ENCODE results near the gene LITAF.
"Not testable (repeated sequence)": the region's sequence is repeated elsewhere in the genome, so short reads cannot be mapped to it uniquely, and the experiment has no call there.

LITAF gene

GRCh38 chr16:11520442-11520841, 66.3 kb downstream of the LITAF start:
- Histone ChIP-seq H3K27me3 (ENCODE audit: control insufficient read depth, insufficient read depth, low read length) (peaks cover 57% of the 10 kb centered on the region), H3K9me3 (replicated peaks; ENCODE audit: low read length) (no peaks in the 10 kb centered on the region), H3K4me2 (ENCODE audit: low read length) (no peak overlapping the region), H3K4me3 (ENCODE audit: low read length) (no peak overlapping the region), H3K9ac (ENCODE audit: low read depth, low read length) (no peak overlapping the region), H3K4me1 (ENCODE audit: control insufficient read depth, insufficient read depth, low read length) (no peaks in the 10 kb centered on the region), H3K36me3 (ENCODE audit: insufficient read depth, low read length) (no peaks in the 10 kb centered on the region)

GRCh38 chr16:11517961-11518360, 68.8 kb downstream of the LITAF start:
- H3K9me3 ChIP-seq (replicated peaks; ENCODE audit: low read length) = no peaks in the 10 kb centered on the region
- no peaks in the 10 kb centered on the region for H3K36me3 ChIP-seq (ENCODE audit: insufficient read depth, low read length)
- H3K4me1 ChIP-seq (ENCODE audit: control insufficient read depth, insufficient read depth, low read length) = no peaks in the 10 kb centered on the region
- H3K4me2 ChIP-seq (ENCODE audit: low read length) = no peak overlapping the region
- H3K4me3 ChIP-seq (ENCODE audit: low read length) = no peak overlapping the region
- H3K9ac ChIP-seq (ENCODE audit: low read depth, low read length) = no peak overlapping the region
- peaks cover 53% of the 10 kb centered on the region for H3K27me3 ChIP-seq (ENCODE audit: control insufficient read depth, insufficient read depth, low read length)

- H3K4me2 ChIP-seq (ENCODE audit: low read length) = no peak overlapping the region
- H3K4me3 ChIP-seq (ENCODE audit: low read length) = no peak overlapping the region
- H3K9me3 ChIP-seq (replicated peaks; ENCODE audit: low read length) = no peaks in the 10 kb centered on the region
- no peaks in the 10 kb centered on the region for H3K4me1 ChIP-seq (ENCODE audit: control insufficient read depth, insufficient read depth, low read length)
- H3K9ac ChIP-seq (ENCODE audit: low read depth, low read length) = no peak overlapping the region
- peaks cover 39% of the 10 kb centered on the region for H3K27me3 ChIP-seq (ENCODE audit: control insufficient read depth, insufficient read depth, low read length)
- H3K36me3 ChIP-seq (ENCODE audit: insufficient read depth, low read length) = no peaks in the 10 kb centered on the region
Measured at GRCh38 chr16:11515540-11516430, 70.9 kb downstream of the LITAF start.

GRCh38 chr16:11514283-11514682, 72.4 kb downstream of the LITAF start:
- H3K9ac ChIP-seq (ENCODE audit: low read depth, low read length) = no peak overlapping the region
- H3K4me1 ChIP-seq (ENCODE audit: control insufficient read depth, insufficient read depth, low read length) = no peaks in the 10 kb centered on the region
- H3K4me3 ChIP-seq (ENCODE audit: low read length) = no peak overlapping the region
- peaks cover 44% of the 10 kb centered on the region for H3K27me3 ChIP-seq (ENCODE audit: control insufficient read depth, insufficient read depth, low read length)
- no peak overlapping the region for H3K4me2 ChIP-seq (ENCODE audit: low read length)
- H3K9me3 ChIP-seq (replicated peaks; ENCODE audit: low read length) = no peaks in the 10 kb centered on the region
- no peaks in the 10 kb centered on the region for H3K36me3 ChIP-seq (ENCODE audit: insufficient read depth, low read length)

- H3K9me3 ChIP-seq (replicated peaks; ENCODE audit: low read length); H3K9ac ChIP-seq (ENCODE audit: low read depth, low read length); H3K4me3 ChIP-seq (ENCODE audit: low read length); H3K36me3 ChIP-seq (ENCODE audit: insufficient read depth, low read length); H3K4me2 ChIP-seq (ENCODE audit: low read length); H3K4me1 ChIP-seq (ENCODE audit: control insufficient read depth, insufficient read depth, low read length): not testable (repeated sequence)
- peaks cover 35% of the 10 kb centered on the region for H3K27me3 ChIP-seq (ENCODE audit: control insufficient read depth, insufficient read depth, low read length)
Measured at GRCh38 chr16:11513366-11513765, 73.4 kb downstream of the LITAF start.

- Histone ChIP-seq H3K4me2 (ENCODE audit: low read length) (no peak overlapping the region), H3K9me3 (replicated peaks; ENCODE audit: low read length) (no peaks in the 10 kb centered on the region), H3K4me1 (ENCODE audit: control insufficient read depth, insufficient read depth, low read length) (no peaks in the 10 kb centered on the region), H3K9ac (ENCODE audit: low read depth, low read length) (no peak overlapping the region), H3K4me3 (ENCODE audit: low read length) (no peak overlapping the region), H3K36me3 (ENCODE audit: insufficient read depth, low read length) (no peaks in the 10 kb centered on the region), H3K27me3 (ENCODE audit: control insufficient read depth, insufficient read depth, low read length) (peaks cover 25% of the 10 kb centered on the region)
Measured at GRCh38 chr16:11511801-11512200, 74.9 kb downstream of the LITAF start.

GRCh38 chr16:11511328-11511727, 75.4 kb downstream of the LITAF start:
- Histone ChIP-seq H3K4me2 (ENCODE audit: low read length) (no peak overlapping the region), H3K27me3 (ENCODE audit: control insufficient read depth, insufficient read depth, low read length) (peaks cover 20% of the 10 kb centered on the region), H3K9ac (ENCODE audit: low read depth, low read length) (no peak overlapping the region), H3K9me3 (replicated peaks; ENCODE audit: low read length) (no peaks in the 10 kb centered on the region), H3K36me3 (ENCODE audit: insufficient read depth, low read length) (no peaks in the 10 kb centered on the region), H3K4me1 (ENCODE audit: control insufficient read depth, insufficient read depth, low read length) (no peaks in the 10 kb centered on the region), H3K4me3 (ENCODE audit: low read length) (no peak overlapping the region)

- no peak overlapping the region for H3K4me2 ChIP-seq (ENCODE audit: low read length)
- H3K9ac ChIP-seq (ENCODE audit: low read depth, low read length) = no peak overlapping the region
- H3K9me3 ChIP-seq (replicated peaks; ENCODE audit: low read length) = no peaks in the 10 kb centered on the region
- no peak overlapping the region for H3K4me3 ChIP-seq (ENCODE audit: low read length)
- H3K4me1 ChIP-seq (ENCODE audit: control insufficient read depth, insufficient read depth, low read length) = no peaks in the 10 kb centered on the region
- H3K27me3 ChIP-seq (ENCODE audit: control insufficient read depth, insufficient read depth, low read length) = peaks cover 14% of the 10 kb centered on the region
- no peaks in the 10 kb centered on the region for H3K36me3 ChIP-seq (ENCODE audit: insufficient read depth, low read length)
Measured at GRCh38 chr16:11510178-11510973, 76.3 kb downstream of the LITAF start.

GRCh38 chr16:11507991-11508390, 78.7 kb downstream of the LITAF start:
- peaks cover 12% of the 10 kb centered on the region for H3K27me3 ChIP-seq (ENCODE audit: control insufficient read depth, insufficient read depth, low read length)
- no peak overlapping the region for H3K4me3 ChIP-seq (ENCODE audit: low read length)
- no peaks in the 10 kb centered on the region for H3K36me3 ChIP-seq (ENCODE audit: insufficient read depth, low read length)
- no peaks in the 10 kb centered on the region for H3K9me3 ChIP-seq (replicated peaks; ENCODE audit: low read length)
- no peak overlapping the region for H3K9ac ChIP-seq (ENCODE audit: low read depth, low read length)
- H3K4me2 ChIP-seq (ENCODE audit: low read length) = no peak overlapping the region
- H3K4me1 ChIP-seq (ENCODE audit: control insufficient read depth, insufficient read depth, low read length) = no peaks in the 10 kb centered on the region

GRCh38 chr16:11507350-11507749, 79.4 kb downstream of the LITAF start:
- Histone ChIP-seq H3K4me3 (ENCODE audit: low read length) (no peak overlapping the region), H3K4me1 (ENCODE audit: control insufficient read depth, insufficient read depth, low read length) (no peaks in the 10 kb centered on the region), H3K9me3 (replicated peaks; ENCODE audit: low read length) (no peaks in the 10 kb centered on the region), H3K9ac (ENCODE audit: low read depth, low read length) (no peak overlapping the region), H3K36me3 (ENCODE audit: insufficient read depth, low read length) (no peaks in the 10 kb centered on the region), H3K27me3 (ENCODE audit: control insufficient read depth, insufficient read depth, low read length) (peaks cover 12% of the 10 kb centered on the region), H3K4me2 (ENCODE audit: low read length) (no peak overlapping the region)

- Histone ChIP-seq H3K27me3 (ENCODE audit: control insufficient read depth, insufficient read depth, low read length) (peaks cover 16% of the 10 kb centered on the region), H3K4me3 (ENCODE audit: low read length) (no peak overlapping the region), H3K9me3 (replicated peaks; ENCODE audit: low read length) (no peaks in the 10 kb centered on the region), H3K4me1 (ENCODE audit: control insufficient read depth, insufficient read depth, low read length) (no peaks in the 10 kb centered on the region), H3K4me2 (ENCODE audit: low read length) (no peak overlapping the region), H3K36me3 (ENCODE audit: insufficient read depth, low read length) (no peaks in the 10 kb centered on the region), H3K9ac (ENCODE audit: low read depth, low read length) (no peak overlapping the region)
Measured at GRCh38 chr16:11506741-11507305, 79.9 kb downstream of the LITAF start.
